Measurements from ENCODE around the gene VASH1.
A peak's percentile ranks its signal among the peaks of the same experiment; 100 is the strongest.
"Not testable (repeated sequence)": the region's sequence is repeated elsewhere in the genome, so short reads cannot be mapped to it uniquely, and the experiment has no call there.

VASH1 gene

DNA sequence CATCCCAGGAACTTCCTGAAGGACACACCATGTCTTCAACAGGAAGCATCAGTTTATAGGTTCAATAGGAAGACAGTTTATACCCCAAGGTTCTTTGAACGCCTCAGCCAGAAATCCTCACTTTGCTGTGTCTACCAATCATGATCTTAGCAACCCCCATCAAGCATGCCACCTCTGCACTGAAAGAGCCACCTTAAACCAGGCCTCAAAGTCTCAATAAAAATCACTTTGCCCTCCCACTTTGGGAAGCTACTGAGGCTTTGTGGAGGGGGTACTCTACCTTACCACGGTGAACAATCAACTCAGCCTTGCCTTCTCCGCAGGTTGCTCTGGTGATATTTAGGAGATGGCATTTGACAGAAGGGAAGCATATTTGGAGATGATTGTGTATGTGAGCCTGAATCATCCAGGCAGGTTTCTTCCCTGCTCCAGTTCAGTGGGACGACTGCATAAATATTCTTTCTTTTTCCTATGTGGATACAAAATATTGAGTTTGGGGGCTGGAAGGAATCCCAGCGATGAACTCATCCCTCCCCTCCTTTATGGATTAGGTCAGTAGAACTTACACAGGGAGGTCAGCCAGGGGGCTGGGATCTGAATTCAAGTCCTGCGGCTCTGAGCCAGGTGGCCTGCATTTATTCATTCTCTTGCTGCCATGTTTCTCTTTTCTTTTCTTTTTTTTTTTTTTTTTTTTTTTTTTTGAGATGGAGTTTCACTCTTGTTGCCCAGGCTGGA, 42.8 kb upstream of the VASH1 start:
- H3K27ac ChIP-seq (ENCODE audit: low read length): no peak overlapping the region
- H3K9me2 ChIP-seq (replicated peaks; ENCODE audit: insufficient read depth, low read length): no peaks in the 10 kb centered on the region
- TF ChIP-seq EZH2phosphoT487 (IDR thresholded peaks at IDR 0.05; ENCODE audit: low read length) (no peak), CTCF (IDR thresholded peaks at IDR 0.05; ENCODE audit: low read length) (no peak)
- 0 out of 2 replicates have a peak, but pooled peaks cover 3% of the 10 kb centered on the region for H3F3A ChIP-seq (ENCODE audit: insufficient read depth, low read length)
- no peaks in the 10 kb centered on the region for H3K36me3 ChIP-seq (replicated peaks; ENCODE audit: insufficient read depth, low read length)
- H3K4me3 ChIP-seq (ENCODE audit: low read length): no peak overlapping the region
- no peak overlapping the region for H3K9ac ChIP-seq (ENCODE audit: low read length)
- H2AFZ ChIP-seq (ENCODE audit: low read length): no peak overlapping the region
- no peak overlapping the region for H3K4me2 ChIP-seq (ENCODE audit: low read depth, low read length)
- DNase-seq: no peak
- H3K79me2 ChIP-seq (ENCODE audit: low read length): no peaks in the 10 kb centered on the region
- no peaks in the 10 kb centered on the region for H3K9me3 ChIP-seq (replicated peaks; ENCODE audit: insufficient read depth, low read length)
- H4K20me1 ChIP-seq (ENCODE audit: insufficient read depth, low read length): no peaks in the 10 kb centered on the region
- H3K4me1 ChIP-seq (ENCODE audit: low read length): peaks cover 11% of the 10 kb centered on the region
- no peaks in the 10 kb centered on the region for H3K27me3 ChIP-seq (replicated peaks; ENCODE audit: insufficient read depth, low read length)

- Histone ChIP-seq H3K9ac (ENCODE audit: low read length) (no peak overlapping the region), H3K36me3 (replicated peaks; ENCODE audit: insufficient read depth, low read length) (no peaks in the 10 kb centered on the region), H3K79me2 (ENCODE audit: low read length) (no peaks in the 10 kb centered on the region), H3K9me3 (replicated peaks; ENCODE audit: insufficient read depth, low read length) (no peaks in the 10 kb centered on the region), H3K4me1 (ENCODE audit: low read length) (peaks cover 11% of the 10 kb centered on the region), H4K20me1 (ENCODE audit: insufficient read depth, low read length) (no peaks in the 10 kb centered on the region), H3K4me3 (ENCODE audit: low read length) (no peak overlapping the region), H3K9me2 (replicated peaks; ENCODE audit: insufficient read depth, low read length) (no peaks in the 10 kb centered on the region), H3K27ac (ENCODE audit: low read length) (no peak overlapping the region), H2AFZ (ENCODE audit: low read length) (no peak overlapping the region), H3K27me3 (replicated peaks; ENCODE audit: insufficient read depth, low read length) (no peaks in the 10 kb centered on the region), H3K4me2 (ENCODE audit: low read depth, low read length) (no peak overlapping the region), H3F3A (ENCODE audit: insufficient read depth, low read length) (0 out of 2 replicates have a peak, but pooled peaks cover 3% of the 10 kb centered on the region)
- no peak for TF ChIP-seq CTCF (IDR thresholded peaks at IDR 0.05; ENCODE audit: low read length)
- TF ChIP-seq EZH2phosphoT487 (IDR thresholded peaks at IDR 0.05; ENCODE audit: low read length): no peak
- no peak for TF ChIP-seq EZH2 (optimal IDR thresholded peaks at IDR 0.05; ENCODE audit: low read depth, low read length)
- no peak for DNase-seq
Measured at GRCh38 chr14:76719666-76720065, 41.6 kb upstream of the VASH1 start.

GRCh38 chr14:76720382-76720813, 40.9 kb upstream of the VASH1 start:
- H3K9me2 ChIP-seq (replicated peaks; ENCODE audit: insufficient read depth, low read length): no peaks in the 10 kb centered on the region
- no peaks in the 10 kb centered on the region for H3K36me3 ChIP-seq (replicated peaks; ENCODE audit: insufficient read depth, low read length)
- H3K4me2 ChIP-seq (ENCODE audit: low read depth, low read length): peak overlapping the region; percentile 49; the same call in 1 of the 2 replicates
- H3K9ac ChIP-seq (ENCODE audit: low read length): 0 out of 2 replicates have a peak overlapping the region, but pooled peaks have one; percentile 8
- peaks cover 11% of the 10 kb centered on the region for H3K4me1 ChIP-seq (ENCODE audit: low read length)
- TF ChIP-seq EZH2 (optimal IDR thresholded peaks at IDR 0.05; ENCODE audit: low read depth, low read length) (no peak), CTCF (IDR thresholded peaks at IDR 0.05; ENCODE audit: low read length) (no peak), EZH2phosphoT487 (IDR thresholded peaks at IDR 0.05; ENCODE audit: low read length) (no peak)
- DNase-seq: peak; percentile 29
- H3K27ac ChIP-seq (ENCODE audit: low read length): peak overlapping the region; percentile 61; the same call in 1 of the 2 replicates
- H4K20me1 ChIP-seq (ENCODE audit: insufficient read depth, low read length): no peaks in the 10 kb centered on the region
- peak overlapping the region; percentile 72 for H2AFZ ChIP-seq (ENCODE audit: low read length)
- no peaks in the 10 kb centered on the region for H3K27me3 ChIP-seq (replicated peaks; ENCODE audit: insufficient read depth, low read length)
- H3K9me3 ChIP-seq (replicated peaks; ENCODE audit: insufficient read depth, low read length): no peaks in the 10 kb centered on the region
- H3F3A ChIP-seq (ENCODE audit: insufficient read depth, low read length): 0 out of 2 replicates have a peak, but pooled peaks cover 3% of the 10 kb centered on the region
- no peak overlapping the region for H3K4me3 ChIP-seq (ENCODE audit: low read length)
- H3K79me2 ChIP-seq (ENCODE audit: low read length): no peaks in the 10 kb centered on the region

GRCh38 chr14:76721506-76721905, 39.8 kb upstream of the VASH1 start:
- not testable (repeated sequence) for H3K4me2 ChIP-seq (ENCODE audit: low read depth, low read length); H3K27me3 ChIP-seq (replicated peaks; ENCODE audit: insufficient read depth, low read length); H3K4me3 ChIP-seq (ENCODE audit: low read length); H3K9me3 ChIP-seq (replicated peaks; ENCODE audit: insufficient read depth, low read length); H3F3A ChIP-seq (ENCODE audit: insufficient read depth, low read length); H3K36me3 ChIP-seq (replicated peaks; ENCODE audit: insufficient read depth, low read length); H3K9me2 ChIP-seq (replicated peaks; ENCODE audit: insufficient read depth, low read length); H3K9ac ChIP-seq (ENCODE audit: low read length); H3K27ac ChIP-seq (ENCODE audit: low read length); DNase-seq; H4K20me1 ChIP-seq (ENCODE audit: insufficient read depth, low read length); H3K79me2 ChIP-seq (ENCODE audit: low read length); H2AFZ ChIP-seq (ENCODE audit: low read length)
- peaks cover 11% of the 10 kb centered on the region for H3K4me1 ChIP-seq (ENCODE audit: low read length)

Measured in MM.1S (cell line).